Measurements from ENCODE around the gene CMKLR1. TPM values are rescaled to one million over a fixed set of nuclear protein-coding genes. Genes with fewer than 3 reads are reported as not detected.

CMKLR1 gene
- total and polyA plus RNA-seq, 2 donors (not counting 3 experiments of a cell fraction or from before 2014, with no cell fraction given), result 0.61 TPM; not detected in 1

DNA sequence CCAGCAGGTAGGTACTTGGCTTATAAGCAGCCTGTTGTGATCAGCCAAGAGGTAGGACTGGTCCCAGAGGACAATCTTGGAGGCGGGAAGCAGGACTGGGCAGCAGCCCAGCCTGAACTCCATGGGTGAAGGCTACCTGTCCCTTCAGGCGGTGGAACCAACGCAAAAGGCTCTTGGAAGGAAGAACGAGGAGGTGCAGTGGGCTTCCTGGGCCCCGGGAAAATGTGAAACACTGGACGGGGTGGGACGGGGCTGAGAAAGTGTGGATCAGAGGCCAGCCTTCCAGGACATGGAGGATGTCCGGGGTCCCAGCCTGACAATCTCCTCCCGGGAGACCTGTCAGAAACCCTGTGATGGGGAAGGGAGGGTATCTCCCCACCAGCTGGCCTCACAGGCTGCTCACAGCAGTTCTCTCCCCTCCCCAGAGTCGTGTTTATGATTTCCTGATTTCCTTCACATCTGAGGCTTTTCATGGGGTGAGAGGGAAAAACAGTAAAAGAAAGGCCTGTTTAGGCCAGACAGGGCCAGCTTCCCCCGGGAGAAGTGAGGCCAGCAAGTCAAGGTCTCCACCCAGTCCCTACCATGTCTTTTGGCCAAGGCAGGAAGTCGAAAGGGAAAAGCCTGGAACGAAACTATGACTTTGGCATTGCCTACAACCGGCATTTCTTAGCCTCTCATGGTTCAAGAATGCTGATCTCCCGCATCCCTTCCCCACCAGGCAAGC is 11.3 kb downstream of the CMKLR1 start:
- dilution Hi-C loops (cut with MboI; ENCODE audit: extremely low pct_ligation_motif_present, low sequenced_read_pairs), result no loop called here
- no peak overlapping the region for H2AFZ ChIP-seq (ENCODE audit: low read depth, low read length)

More for the DNA sequence above, 11.3 kb downstream of the CMKLR1 start:
- ChIA-PET CTCF (no interaction called here), POLR2A (no interaction called here)
- peak; percentile 26 for DNase-seq (ENCODE audit: low read depth, low spot score)
- Histone ChIP-seq H3K4me1 (ENCODE audit: control insufficient read depth, extremely low read depth, insufficient read depth, low read length) (peaks cover 4% of the 10 kb centered on the region), H3K27ac (ENCODE audit: insufficient read depth, low read depth, low read length) (no peak overlapping the region), H4K20me1 (replicated peaks; ENCODE audit: control insufficient read depth, extremely low read depth, insufficient read depth, low read length) (no peaks in the 10 kb centered on the region), H3K9me3 (replicated peaks; ENCODE audit: control insufficient read depth, insufficient read depth, low read length) (no peaks in the 10 kb centered on the region), H3K4me2 (ENCODE audit: insufficient read depth, low read length) (no peak overlapping the region), H3K9me1 (replicated peaks; ENCODE audit: control insufficient read depth, extremely low read depth, insufficient read depth, low read length) (no peaks in the 10 kb centered on the region), H3K9ac (replicated peaks; ENCODE audit: extremely low read depth, insufficient read depth, low read length) (no peak overlapping the region), H3K4me3 (replicated peaks in 1 of 3; ENCODE audit: insufficient read depth in 1 of 3, low read depth in 1 of 3, low read length in 3 of 3) (no peak overlapping the region), H3K79me2 (ENCODE audit: control insufficient read depth, insufficient read depth, low read length) (no peaks in the 10 kb centered on the region), H3K36me3 (ENCODE audit: control insufficient read depth in 2 of 2, extremely low read depth in 1 of 2, insufficient read depth in 2 of 2, low read length in 2 of 2) (no peaks in the 10 kb centered on the region), H3K27me3 (ENCODE audit: control insufficient read depth in 2 of 2, insufficient read depth in 2 of 2, low read length in 2 of 2) (peaks cover 4 to 5% of the 10 kb centered on the region in 2 experiments)
- BruUV-seq (replicated peaks), result no TSS peak
- TF ChIP-seq FOS (IDR thresholded peaks at IDR 0.05; ENCODE audit: borderline replicate concordance, insufficient read depth, low read length) (no peak), EZH2 (IDR thresholded peaks at IDR 0.05; ENCODE audit: borderline replicate concordance, low read depth, low read length, severe bottlenecking) (no peak), GATA2 (IDR thresholded peaks at IDR 0.05; ENCODE audit: insufficient read depth, insufficient read length, low read depth, low read length) (no peak), POLR2AphosphoS5 (IDR thresholded peaks at IDR 0.05; ENCODE audit: insufficient read depth, low read depth, low read length) (no peak), POLR2A (IDR thresholded peaks at IDR 0.05; ENCODE audit: low read depth, low read length) (no peak), JUN (IDR thresholded peaks at IDR 0.05; ENCODE audit: borderline replicate concordance, insufficient read depth, insufficient read length, low read depth) (no peak), MYC (IDR thresholded peaks at IDR 0.05; ENCODE audit: low read depth, low read length) (no peak)
- TF ChIP-seq, protein P1, sequence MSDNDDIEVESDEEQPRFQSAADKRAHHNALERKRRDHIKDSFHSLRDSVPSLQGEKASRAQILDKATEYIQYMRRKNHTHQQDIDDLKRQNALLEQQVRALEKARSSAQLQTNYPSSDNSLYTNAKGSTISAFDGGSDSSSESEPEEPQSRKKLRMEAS (IDR thresholded peaks at IDR 0.05; ENCODE audit: insufficient read depth, insufficient read length), result no peak
- TF ChIP-seq, protein P2, sequence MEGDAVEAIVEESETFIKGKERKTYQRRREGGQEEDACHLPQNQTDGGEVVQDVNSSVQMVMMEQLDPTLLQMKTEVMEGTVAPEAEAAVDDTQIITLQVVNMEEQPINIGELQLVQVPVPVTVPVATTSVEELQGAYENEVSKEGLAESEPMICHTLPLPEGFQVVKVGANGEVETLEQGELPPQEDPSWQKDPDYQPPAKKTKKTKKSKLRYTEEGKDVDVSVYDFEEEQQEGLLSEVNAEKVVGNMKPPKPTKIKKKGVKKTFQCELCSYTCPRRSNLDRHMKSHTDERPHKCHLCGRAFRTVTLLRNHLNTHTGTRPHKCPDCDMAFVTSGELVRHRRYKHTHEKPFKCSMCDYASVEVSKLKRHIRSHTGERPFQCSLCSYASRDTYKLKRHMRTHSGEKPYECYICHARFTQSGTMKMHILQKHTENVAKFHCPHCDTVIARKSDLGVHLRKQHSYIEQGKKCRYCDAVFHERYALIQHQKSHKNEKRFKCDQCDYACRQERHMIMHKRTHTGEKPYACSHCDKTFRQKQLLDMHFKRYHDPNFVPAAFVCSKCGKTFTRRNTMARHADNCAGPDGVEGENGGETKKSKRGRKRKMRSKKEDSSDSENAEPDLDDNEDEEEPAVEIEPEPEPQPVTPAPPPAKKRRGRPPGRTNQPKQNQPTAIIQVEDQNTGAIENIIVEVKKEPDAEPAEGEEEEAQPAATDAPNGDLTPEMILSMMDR (IDR thresholded peaks at IDR 0.05; ENCODE audit: extremely low read depth in 1 of 2, insufficient read depth in 1 of 2, low read depth in 1 of 2, low read length in 2 of 2), result no peak
- no peak for FAIRE-seq
- intact Hi-C loops (cut with micrococcal nuclease), result loop anchor here (10.0 kb wide), 1 partner anchor 107 kb away; no protein-coding TSS in a partner anchor
